GM12864 (cell line): Measurements from ENCODE around the gene ODAD3.
"Not testable (repeated sequence)": the region's sequence is repeated elsewhere in the genome, so short reads cannot be mapped to it uniquely, and the experiment has no call there.

ENCODE experiments used
- DNase-seq: peaks from one replicate; pipeline ENCODE4 v3.0.0-alpha.2; 2011; ENCODE audit warnings: low read depth
- H3K4me3 ChIP-seq: 2 replicates; pipeline ENCODE4 v1.5.1; 2011; ENCODE audit warnings: mild to moderate bottlenecking, low read depth, low read length, control low read depth
- CTCF ChIP-seq: IDR thresholded peaks from 2 replicates; pipeline ENCODE4 v1.5.1; 2011; ENCODE audit warnings: low read depth, mild to moderate bottlenecking, moderate library complexity, low read length, control low read depth, inconsistent platforms; ENCODE audit errors: missing control alignments

The ODAD3 gene

GRCh38 chr19:11380653-11381537, 54.0 kb downstream of the ODAD3 start:
- DNase-seq: peak; percentile 96
- peak overlapping the region; percentile 91 for H3K4me3 ChIP-seq
- TF ChIP-seq CTCF: peak; percentile 85

GRCh38 chr19:11379857-11380350, 55.0 kb downstream of the ODAD3 start:
- H3K4me3 ChIP-seq: peak overlapping the region; percentile 91
- no peak for DNase-seq
- no peak for TF ChIP-seq CTCF

DNA sequence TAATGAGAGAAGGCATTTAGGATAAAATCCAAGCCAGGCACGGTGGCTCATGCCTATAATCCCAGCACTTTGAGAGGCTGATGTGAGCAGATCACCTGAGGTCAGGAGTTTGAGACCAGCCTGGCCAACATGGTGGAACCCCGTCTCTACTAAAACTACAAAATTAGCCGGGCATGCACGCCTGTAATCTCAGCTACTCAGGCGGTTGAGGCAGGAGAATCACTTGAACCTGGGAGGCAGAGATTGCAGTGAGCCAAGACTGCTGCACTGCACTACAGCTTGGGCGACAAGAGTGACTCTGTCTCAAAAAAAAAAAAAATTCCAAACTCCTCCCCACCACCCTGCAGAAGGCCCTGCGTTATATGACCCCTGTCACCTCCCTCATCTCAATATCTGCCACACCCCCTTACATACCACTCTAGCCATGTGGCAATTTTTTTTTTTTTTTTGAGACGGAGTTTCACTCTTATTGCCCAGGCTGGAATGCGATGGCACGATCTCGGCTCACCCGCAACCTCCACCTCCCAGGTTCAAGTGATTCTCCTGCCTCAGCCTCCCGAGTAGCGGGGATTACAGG, 55.6 kb downstream of the ODAD3 start:
- H3K4me3 ChIP-seq, DNase-seq: not testable (repeated sequence)

DNA sequence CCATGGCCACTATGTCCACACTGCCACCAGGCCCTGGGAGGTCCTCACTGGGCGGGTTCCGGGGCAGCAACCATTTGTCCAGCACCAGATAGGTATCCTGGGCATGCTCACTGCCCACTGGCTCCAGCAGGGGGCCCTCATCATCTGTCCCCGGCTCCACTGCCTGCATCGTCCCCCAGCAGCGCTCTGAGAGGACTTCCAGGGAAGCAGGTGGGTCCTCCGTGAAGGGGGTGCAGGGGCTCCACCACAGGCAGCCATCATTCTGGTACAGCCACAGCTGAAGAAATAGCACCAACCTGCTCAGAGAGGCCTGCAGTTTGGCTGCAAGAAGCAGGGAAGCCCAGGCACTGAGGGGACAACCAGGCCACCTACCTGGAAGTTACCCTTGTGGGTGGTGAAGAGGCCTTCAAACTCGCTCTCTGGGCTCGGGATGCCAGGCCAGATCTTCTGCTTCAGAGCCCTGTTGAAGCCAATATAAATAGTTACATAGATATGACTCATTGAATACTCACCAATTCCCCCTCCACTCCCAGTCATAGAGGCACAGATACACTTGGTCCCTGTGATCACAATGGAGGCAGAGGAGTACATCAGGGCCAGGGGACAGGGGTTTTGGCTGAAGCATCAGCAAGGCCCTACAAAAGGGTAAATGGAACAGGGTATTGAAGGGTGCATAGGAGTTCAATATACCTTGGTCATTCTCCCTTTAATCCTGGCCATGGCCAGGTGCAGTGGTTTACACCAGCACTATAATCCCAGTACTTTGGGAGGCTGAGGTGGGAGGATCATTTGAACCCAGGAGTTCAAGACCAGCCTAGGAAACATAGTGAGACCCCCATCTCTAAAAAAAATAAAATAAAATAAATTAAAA, 56.4 kb downstream of the ODAD3 start:
- no peak overlapping the region for H3K4me3 ChIP-seq
- TF ChIP-seq CTCF: peak; percentile 76
- no peak for DNase-seq

DNA sequence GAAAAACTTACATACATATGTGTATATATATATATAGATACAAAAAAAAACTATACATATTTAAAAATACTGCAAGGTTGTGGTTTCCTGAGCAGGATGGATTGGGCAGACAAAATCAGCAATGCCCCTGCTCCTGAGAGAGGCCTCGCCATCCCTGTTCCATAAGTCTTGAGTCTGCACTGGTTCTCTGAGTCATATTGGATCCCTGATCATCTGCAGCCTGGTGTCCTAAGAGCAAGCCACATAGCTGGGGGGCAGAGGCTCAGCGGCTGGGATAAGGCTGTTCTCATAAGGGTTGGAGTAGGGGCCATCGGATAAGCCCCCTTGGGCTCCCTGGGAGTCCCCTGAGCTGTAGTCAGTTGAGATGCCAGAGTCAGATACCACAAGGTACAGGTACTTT, 57.2 kb downstream of the ODAD3 start:
- no peak for DNase-seq
- no peak for TF ChIP-seq CTCF
- H3K4me3 ChIP-seq: no peak overlapping the region

- TF ChIP-seq CTCF: no peak
- H3K4me3 ChIP-seq: no peak overlapping the region; the same call in 1 of the 2 replicates
- no peak for DNase-seq
These were observed 57.7 kb downstream of the ODAD3 start for GRCh38 chr19:11377237-11377636.
